Measurements from ENCODE around the gene DNAJC17. TPM values are rescaled to one million over a fixed set of nuclear protein-coding genes. Genes with fewer than 3 reads are reported as not detected.

DNAJC17 gene
- total RNA-seq, 1 donor from 2014 or later, result 38.1 TPM

DNA sequence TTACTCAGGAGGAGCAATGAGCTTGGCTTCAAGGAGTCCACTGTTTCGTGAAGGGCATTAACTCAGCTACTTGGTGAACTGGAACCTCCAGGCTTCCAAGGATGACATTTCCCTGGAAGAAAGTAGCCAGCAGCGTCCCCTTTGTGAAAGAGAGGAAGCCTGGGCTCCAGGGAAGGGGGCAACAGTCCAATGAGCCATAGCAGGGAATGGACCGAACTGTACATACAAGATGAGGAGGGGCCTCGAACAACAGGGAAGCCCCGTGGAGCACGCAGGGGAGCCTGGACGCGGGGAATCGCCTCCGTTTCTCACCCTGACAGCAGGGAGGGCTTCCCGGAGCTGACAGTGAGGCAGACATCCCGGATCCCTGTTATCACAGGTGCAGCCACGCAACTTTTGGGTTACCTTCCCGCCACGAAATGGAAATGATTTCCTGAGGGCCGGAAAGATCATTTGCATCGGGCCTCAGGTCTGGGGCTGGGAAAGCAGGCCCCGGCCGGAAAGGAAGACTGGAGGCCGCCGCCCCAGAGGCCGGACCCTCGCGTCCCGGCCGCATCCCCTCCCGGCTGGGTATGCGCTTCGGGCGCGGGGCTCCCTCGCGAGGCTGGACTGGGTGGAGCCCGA lies 36.1 kb upstream of the DNAJC17 start:
- Mint-ChIP-seq H3K36me3 (ENCODE audit: unreplicated experiment) (no peaks in the 10 kb centered on the region), H3K9me3 (ENCODE audit: unreplicated experiment) (no peaks in the 10 kb centered on the region), H3K27me3 (ENCODE audit: unreplicated experiment) (peaks cover 19% of the 10 kb centered on the region), H3K27ac (ENCODE audit: unreplicated experiment) (no peak overlapping the region), H3K4me3 (ENCODE audit: unreplicated experiment) (peak overlapping the region; percentile 73), H3K4me1 (ENCODE audit: unreplicated experiment) (peaks cover 12% of the 10 kb centered on the region)
- TF ChIP-seq, protein P1, sequence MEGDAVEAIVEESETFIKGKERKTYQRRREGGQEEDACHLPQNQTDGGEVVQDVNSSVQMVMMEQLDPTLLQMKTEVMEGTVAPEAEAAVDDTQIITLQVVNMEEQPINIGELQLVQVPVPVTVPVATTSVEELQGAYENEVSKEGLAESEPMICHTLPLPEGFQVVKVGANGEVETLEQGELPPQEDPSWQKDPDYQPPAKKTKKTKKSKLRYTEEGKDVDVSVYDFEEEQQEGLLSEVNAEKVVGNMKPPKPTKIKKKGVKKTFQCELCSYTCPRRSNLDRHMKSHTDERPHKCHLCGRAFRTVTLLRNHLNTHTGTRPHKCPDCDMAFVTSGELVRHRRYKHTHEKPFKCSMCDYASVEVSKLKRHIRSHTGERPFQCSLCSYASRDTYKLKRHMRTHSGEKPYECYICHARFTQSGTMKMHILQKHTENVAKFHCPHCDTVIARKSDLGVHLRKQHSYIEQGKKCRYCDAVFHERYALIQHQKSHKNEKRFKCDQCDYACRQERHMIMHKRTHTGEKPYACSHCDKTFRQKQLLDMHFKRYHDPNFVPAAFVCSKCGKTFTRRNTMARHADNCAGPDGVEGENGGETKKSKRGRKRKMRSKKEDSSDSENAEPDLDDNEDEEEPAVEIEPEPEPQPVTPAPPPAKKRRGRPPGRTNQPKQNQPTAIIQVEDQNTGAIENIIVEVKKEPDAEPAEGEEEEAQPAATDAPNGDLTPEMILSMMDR (IDR thresholded peaks at IDR 0.05), result no peak
- DNase-seq (ENCODE audit: extremely low spot score, unreplicated experiment), result no peak

DNA sequence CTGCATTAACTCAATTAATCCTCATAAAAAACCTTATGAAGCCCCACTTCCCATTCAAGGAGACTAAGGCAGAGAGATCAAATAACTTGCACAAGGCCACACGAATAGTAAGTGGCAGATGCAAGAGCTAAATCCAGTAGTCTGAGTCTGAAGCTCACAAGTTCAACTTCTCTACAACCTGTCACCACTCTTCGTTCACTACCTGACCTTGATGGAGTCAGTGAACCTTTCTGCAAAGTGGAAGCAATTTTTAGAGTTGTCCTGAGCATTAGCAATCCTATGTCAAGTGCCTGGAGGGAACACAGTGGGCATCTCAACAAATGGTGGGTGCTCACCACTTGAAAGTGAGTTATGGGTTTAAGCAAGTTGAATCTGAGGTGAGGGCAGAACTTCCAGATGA lies 34.5 kb upstream of the DNAJC17 start:
- H3K4me3 Mint-ChIP-seq (ENCODE audit: unreplicated experiment), result no peak overlapping the region
- peaks cover 8% of the 10 kb centered on the region for H3K4me1 Mint-ChIP-seq (ENCODE audit: unreplicated experiment)
- no peak overlapping the region for H3K27ac Mint-ChIP-seq (ENCODE audit: unreplicated experiment)
- H3K36me3 Mint-ChIP-seq (ENCODE audit: unreplicated experiment), result no peaks in the 10 kb centered on the region
- DNase-seq (ENCODE audit: extremely low spot score, unreplicated experiment), result no peak
- TF ChIP-seq, protein P1 (IDR thresholded peaks at IDR 0.05), result no peak
- no peaks in the 10 kb centered on the region for H3K9me3 Mint-ChIP-seq (ENCODE audit: unreplicated experiment)
- H3K27me3 Mint-ChIP-seq (ENCODE audit: unreplicated experiment), result peaks cover 19% of the 10 kb centered on the region

DNA sequence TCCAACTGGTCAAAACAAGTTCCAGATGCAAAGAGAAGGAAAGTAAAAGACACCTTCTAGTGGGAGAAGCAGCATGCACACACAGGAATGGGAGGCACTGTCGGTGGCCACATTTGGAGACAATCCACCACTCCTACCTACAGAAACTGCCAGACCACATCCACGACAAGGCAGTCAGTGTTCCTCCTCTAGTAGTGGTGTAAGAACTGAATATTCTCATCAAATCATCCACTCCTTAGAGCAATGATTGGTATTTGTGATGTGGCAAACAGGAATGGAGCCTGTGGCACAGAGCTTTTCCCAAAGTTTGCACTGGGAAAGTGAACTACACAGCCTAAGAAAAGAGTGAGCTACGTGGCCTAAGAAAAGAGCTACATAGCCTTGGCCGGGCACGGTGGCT lies 31.5 kb upstream of the DNAJC17 start:
- Mint-ChIP-seq H3K9me3 (ENCODE audit: unreplicated experiment) (no peaks in the 10 kb centered on the region), H3K36me3 (ENCODE audit: unreplicated experiment) (no peaks in the 10 kb centered on the region), H3K27me3 (ENCODE audit: unreplicated experiment) (peaks cover 16% of the 10 kb centered on the region), H3K27ac (ENCODE audit: unreplicated experiment) (no peak overlapping the region), H3K4me3 (ENCODE audit: unreplicated experiment) (no peak overlapping the region), H3K4me1 (ENCODE audit: unreplicated experiment) (peaks cover 6% of the 10 kb centered on the region)
- TF ChIP-seq, protein P1 (IDR thresholded peaks at IDR 0.05), result no peak
- no peak for DNase-seq (ENCODE audit: extremely low spot score, unreplicated experiment)

DNA sequence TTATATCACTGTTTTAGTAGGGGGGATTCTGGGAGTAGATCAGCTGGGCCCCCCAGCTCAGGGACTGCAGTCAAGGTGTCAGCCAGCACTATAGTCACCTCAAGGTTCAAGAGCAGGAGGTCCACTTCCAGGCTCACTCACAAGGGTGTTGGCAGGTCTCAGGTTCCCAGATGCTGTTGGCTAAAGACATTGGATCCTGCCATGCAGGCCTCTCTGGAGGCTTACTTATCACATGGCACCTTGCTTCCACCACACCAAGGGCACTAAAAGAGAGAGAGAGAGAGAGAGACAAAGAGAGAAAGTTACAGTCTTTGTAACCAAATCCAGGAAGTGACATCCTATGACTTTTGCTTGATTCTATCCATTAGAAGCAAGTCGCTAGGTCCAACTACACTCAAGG lies 28.7 kb upstream of the DNAJC17 start:
- H3K9me3 Mint-ChIP-seq (ENCODE audit: unreplicated experiment), result no peaks in the 10 kb centered on the region

DNA sequence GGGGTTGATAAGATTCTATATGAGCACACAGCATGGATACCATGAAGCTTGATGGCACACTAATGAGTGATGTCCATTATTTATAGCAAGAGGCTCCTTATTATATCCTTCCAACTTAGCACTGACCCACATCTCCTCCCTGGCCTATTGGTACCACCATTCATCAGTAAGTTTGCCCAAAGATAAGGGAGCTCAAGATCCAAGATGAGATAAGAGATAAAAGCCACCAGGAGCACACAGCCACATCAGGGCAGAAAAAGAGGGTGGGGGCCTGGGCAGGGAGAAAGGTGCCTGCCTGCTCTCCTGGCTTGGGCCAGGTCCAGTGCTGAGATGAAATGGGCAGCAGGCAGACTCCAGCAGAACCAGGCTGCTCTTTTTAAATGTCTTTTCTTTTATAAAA lies 25.6 kb upstream of the DNAJC17 start:
- no peak for DNase-seq (ENCODE audit: extremely low spot score, unreplicated experiment)
- TF ChIP-seq, protein P1 (IDR thresholded peaks at IDR 0.05), result no peak
- no peaks in the 10 kb centered on the region for H3K9me3 Mint-ChIP-seq (ENCODE audit: unreplicated experiment)
- H3K4me1 Mint-ChIP-seq (ENCODE audit: unreplicated experiment), result peaks cover 1% of the 10 kb centered on the region
- H3K36me3 Mint-ChIP-seq (ENCODE audit: unreplicated experiment), result no peaks in the 10 kb centered on the region
- no peak overlapping the region for H3K4me3 Mint-ChIP-seq (ENCODE audit: unreplicated experiment)
- peaks cover 5% of the 10 kb centered on the region for H3K27me3 Mint-ChIP-seq (ENCODE audit: unreplicated experiment)
- H3K27ac Mint-ChIP-seq (ENCODE audit: unreplicated experiment), result no peak overlapping the region

More for the DNA sequence above, 28.7 kb upstream of the DNAJC17 start:
- Mint-ChIP-seq H3K27me3 (ENCODE audit: unreplicated experiment) (peaks cover under 1% of the 10 kb centered on the region), H3K36me3 (ENCODE audit: unreplicated experiment) (no peaks in the 10 kb centered on the region), H3K27ac (ENCODE audit: unreplicated experiment) (no peak overlapping the region), H3K4me1 (ENCODE audit: unreplicated experiment) (peaks cover 1% of the 10 kb centered on the region), H3K4me3 (ENCODE audit: unreplicated experiment) (no peak overlapping the region)
- DNase-seq (ENCODE audit: extremely low spot score, unreplicated experiment), result no peak
- TF ChIP-seq, protein P1 (IDR thresholded peaks at IDR 0.05), result no peak
